Spinal cord (tissue), 10 donors: ENCODE measurements around the gene NTRK3. TPM values are rescaled to one million over a fixed set of nuclear protein-coding genes. Genes with fewer than 3 reads are reported as not detected.

Source experiments
- DNase-seq, 6 donors: peaks; one replicate each; pipeline versions ENCODE4 v3.0.0 to v3.0.0-alpha.2; 2013 to 2015; ENCODE audit warnings: low spot score in 6 of 6, low read depth in 4 of 6
- H3K27ac ChIP-seq: one replicate; pipeline ENCODE4 v1.5.1; 2013; ENCODE audit warnings: low read depth, low read length, control low read depth
- H3K27me3 ChIP-seq: one replicate; pipeline ENCODE4 v1.6.1; 2013; ENCODE audit warnings: low read length; ENCODE audit not compliant: control insufficient read depth, insufficient read depth
- H3K36me3 ChIP-seq: one replicate; pipeline ENCODE4 v1.6.1; 2013; ENCODE audit warnings: low read length; ENCODE audit not compliant: control insufficient read depth, insufficient read depth
- H3K4me1 ChIP-seq: one replicate; pipeline ENCODE4 v1.6.1; 2013; ENCODE audit warnings: low read length; ENCODE audit not compliant: control insufficient read depth, insufficient read depth
- H3K4me3 ChIP-seq: one replicate; pipeline ENCODE4 v1.5.1; 2013; ENCODE audit warnings: low read depth, low read length, control low read depth
- H3K9me3 ChIP-seq: one replicate; pipeline ENCODE4 v1.6.1; 2013; ENCODE audit warnings: low read length; ENCODE audit not compliant: control insufficient read depth, insufficient read depth
- WGBS: methylation state at CpG from one replicate; pipeline ENCODE4 v1.1.5; 2013; ENCODE audit warnings: missing lambda C conversion rate; ENCODE audit not compliant: insufficient coverage; 5-methylcytosine and 5-hydroxymethylcytosine counted together
- polyA plus RNA-seq, 2 donors: library from polyadenylated mRNA; unstranded; fragments of 120-200 nt; gene quantifications; one replicate each; pipeline ENCODE4 v1.2.1, GENCODE V29; 2013; ENCODE audit not compliant: insufficient read length in 2 of 2
- total RNA-seq, 2 donors: library from RNA; depleted of rRNA in 1 of 2; stranded (reverse); fragments of 120-200 nt in 1 of 2; fragments of >200 nt in 1 of 2; gene quantifications; one replicate each; pipeline versions ENCODE4 v1.2.3 to v1.2.4, GENCODE V29; 2013 to 2014
- donor health status: healthy.

The NTRK3 gene
- total and polyA plus RNA-seq, 4 donors, result 49.5 to 68.1 (median 60.9) TPM

DNA sequence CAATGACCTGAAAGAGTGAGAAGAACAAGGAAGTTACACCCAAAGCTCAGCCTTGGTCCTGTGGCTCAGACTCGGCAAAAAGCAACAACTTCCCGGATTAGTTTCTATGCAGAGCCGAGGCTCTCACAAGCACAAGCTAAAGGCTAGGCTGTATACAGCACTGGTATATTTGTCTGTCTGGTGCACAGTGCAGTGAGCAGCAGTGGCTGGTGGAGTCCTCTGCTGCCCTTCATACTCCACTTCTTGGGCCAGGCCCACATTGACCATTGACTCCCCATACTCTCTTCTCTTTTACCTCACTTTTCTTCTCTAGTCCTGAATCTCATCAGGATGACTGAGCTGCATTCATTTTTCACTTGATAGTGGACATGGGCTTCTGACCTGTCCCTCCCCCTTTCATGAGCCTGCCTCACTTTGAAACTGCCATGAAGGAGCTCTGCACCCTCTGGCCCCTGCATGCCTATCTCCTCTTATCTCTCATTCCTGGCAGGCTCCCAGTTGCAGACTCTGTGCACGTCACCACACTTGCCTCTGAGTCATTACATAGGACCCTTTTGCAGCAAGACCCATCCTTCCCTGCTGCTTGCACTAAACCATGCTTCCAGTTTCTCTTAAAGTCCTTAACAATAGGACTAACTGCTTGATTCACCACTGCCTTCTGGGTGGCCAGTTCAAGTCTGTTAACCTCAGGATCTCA is 379.3 kb downstream of the NTRK3 start:
- 88% methylated on average over 4 of the region's 4 CpGs for WGBS
- H3K27ac ChIP-seq, result no peak overlapping the region
- peaks cover 10% of the 10 kb centered on the region for H3K36me3 ChIP-seq
- no peaks in the 10 kb centered on the region for H3K9me3 ChIP-seq
- H3K4me1 ChIP-seq, result peaks cover 33% of the 10 kb centered on the region
- no peaks in the 10 kb centered on the region for H3K27me3 ChIP-seq
- H3K4me3 ChIP-seq, result no peak overlapping the region
- no peak for DNase-seq

GRCh38 chr15:87874896-87875711 is 381.4 kb downstream of the NTRK3 start:
- H3K27me3 ChIP-seq, result no peaks in the 10 kb centered on the region
- WGBS, result 22% methylated on average over 6 of the region's 10 CpGs
- H3K4me3 ChIP-seq, result no peak overlapping the region
- peaks cover 10% of the 10 kb centered on the region for H3K36me3 ChIP-seq
- peak overlapping the region; percentile 29 for H3K27ac ChIP-seq
- peaks cover 34% of the 10 kb centered on the region for H3K4me1 ChIP-seq
- no peaks in the 10 kb centered on the region for H3K9me3 ChIP-seq
- DNase-seq, result peak; percentile 72 to 96 (median 87)

DNA sequence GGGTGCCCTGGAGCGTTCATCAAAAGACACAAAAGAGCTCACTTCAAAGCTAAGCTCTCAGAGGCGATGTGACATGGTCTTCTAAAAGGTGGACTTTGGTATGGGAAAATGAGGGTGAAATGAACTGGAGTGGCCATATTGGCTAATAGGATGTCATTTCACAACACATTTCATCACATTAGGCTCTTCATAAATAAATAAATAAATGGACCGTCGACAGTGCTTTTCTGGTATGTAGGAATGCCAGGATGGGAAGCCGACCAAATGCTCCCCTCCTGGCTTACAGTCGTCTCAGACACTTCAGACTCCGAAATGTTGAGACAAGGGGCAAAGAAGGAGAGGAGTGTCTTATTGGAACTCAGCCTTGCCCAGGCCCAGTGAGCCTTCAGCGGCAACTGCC is 383.0 kb downstream of the NTRK3 start:
- H3K9me3 ChIP-seq, result no peaks in the 10 kb centered on the region
- no peak overlapping the region for H3K27ac ChIP-seq
- WGBS, result 91% methylated on average over 4 of the region's 8 CpGs

GRCh38 chr15:87871731-87872320 is 384.7 kb downstream of the NTRK3 start:
- DNase-seq, result peak in 4 of 6 donors; percentile 29 to 70 (median 51)
- Histone ChIP-seq H3K27me3 (no peaks in the 10 kb centered on the region), H3K9me3 (no peaks in the 10 kb centered on the region), H3K4me1 (peaks cover 33% of the 10 kb centered on the region), H3K27ac (no peak overlapping the region), H3K36me3 (peaks cover 6% of the 10 kb centered on the region), H3K4me3 (no peak overlapping the region)
- 43% methylated on average over 1 of the region's 3 CpGs for WGBS

More for the DNA sequence above, 383.0 kb downstream of the NTRK3 start:
- no peaks in the 10 kb centered on the region for H3K27me3 ChIP-seq
- DNase-seq, result no peak
- H3K4me1 ChIP-seq, result peaks cover 34% of the 10 kb centered on the region
- H3K4me3 ChIP-seq, result no peak overlapping the region
- peaks cover 10% of the 10 kb centered on the region for H3K36me3 ChIP-seq

DNA sequence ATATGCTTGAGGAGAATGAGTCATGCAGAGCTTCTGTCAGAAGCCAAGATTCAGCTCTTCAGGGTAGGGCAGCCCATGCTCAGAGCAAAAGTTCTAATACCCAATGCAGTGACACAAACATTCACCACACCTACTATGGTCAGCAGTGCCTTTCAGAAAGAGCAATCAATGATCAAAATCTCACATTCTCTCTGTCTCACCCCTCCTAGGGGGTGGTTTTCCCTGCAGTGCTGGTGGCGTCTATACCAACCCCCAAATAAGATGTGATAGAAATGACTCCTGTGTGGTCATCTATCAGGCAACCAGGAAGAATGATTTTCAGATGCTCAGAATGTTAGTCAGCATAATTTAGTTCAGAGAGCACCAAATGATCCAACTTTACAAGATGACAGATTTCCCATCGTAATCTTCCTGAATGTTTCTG is 385.3 kb downstream of the NTRK3 start:
- no CpG with 5 or more reads among the region's 2 CpGs for WGBS
- H3K36me3 ChIP-seq, result peaks cover 4% of the 10 kb centered on the region
- no peaks in the 10 kb centered on the region for H3K27me3 ChIP-seq
- no peak overlapping the region for H3K4me3 ChIP-seq
- H3K27ac ChIP-seq, result no peak overlapping the region
- DNase-seq, result no peak
- no peaks in the 10 kb centered on the region for H3K9me3 ChIP-seq
- H3K4me1 ChIP-seq, result peaks cover 31% of the 10 kb centered on the region

- Histone ChIP-seq H3K9me3 (no peaks in the 10 kb centered on the region), H3K4me3 (no peak overlapping the region), H3K36me3 (no peaks in the 10 kb centered on the region), H3K4me1 (no peaks in the 10 kb centered on the region), H3K27me3 (no peaks in the 10 kb centered on the region), H3K27ac (no peak overlapping the region)
- DNase-seq, result peak in 1 of 6 donors; percentile 46
- WGBS, result 35% methylated on average over 2 of the region's 3 CpGs
Measured at GRCh38 chr15:87866961-87867360, 389.6 kb downstream of the NTRK3 start.

DNA sequence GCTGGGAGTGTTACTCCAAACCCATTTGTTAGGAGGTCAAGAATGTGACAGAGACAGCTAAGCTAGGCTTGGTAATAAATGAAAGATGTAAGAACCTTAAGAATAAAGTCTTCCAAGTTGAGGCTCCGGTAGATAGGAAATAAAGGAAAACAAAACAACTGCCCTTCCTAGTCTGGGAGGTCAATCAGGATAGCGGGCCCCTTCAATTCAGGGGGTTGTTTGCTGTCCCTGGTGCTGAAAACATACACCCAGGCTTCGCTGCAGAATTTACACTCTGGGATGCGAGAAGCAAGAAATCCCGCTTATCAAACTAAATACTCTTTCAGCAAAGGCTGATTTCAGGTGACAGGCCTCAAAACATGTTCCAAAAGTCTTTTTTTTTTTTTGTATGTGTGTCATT is 393.4 kb downstream of the NTRK3 start:
- no peak overlapping the region for H3K4me3 ChIP-seq
- H3K9me3 ChIP-seq, result no peaks in the 10 kb centered on the region
- H3K36me3 ChIP-seq, result no peaks in the 10 kb centered on the region
- H3K4me1 ChIP-seq, result no peaks in the 10 kb centered on the region
- no peaks in the 10 kb centered on the region for H3K27me3 ChIP-seq
- peak in 1 of 6 donors; percentile 48 for DNase-seq
- H3K27ac ChIP-seq, result no peak overlapping the region
- WGBS, result 35% methylated on average over 2 of the region's 5 CpGs

DNA sequence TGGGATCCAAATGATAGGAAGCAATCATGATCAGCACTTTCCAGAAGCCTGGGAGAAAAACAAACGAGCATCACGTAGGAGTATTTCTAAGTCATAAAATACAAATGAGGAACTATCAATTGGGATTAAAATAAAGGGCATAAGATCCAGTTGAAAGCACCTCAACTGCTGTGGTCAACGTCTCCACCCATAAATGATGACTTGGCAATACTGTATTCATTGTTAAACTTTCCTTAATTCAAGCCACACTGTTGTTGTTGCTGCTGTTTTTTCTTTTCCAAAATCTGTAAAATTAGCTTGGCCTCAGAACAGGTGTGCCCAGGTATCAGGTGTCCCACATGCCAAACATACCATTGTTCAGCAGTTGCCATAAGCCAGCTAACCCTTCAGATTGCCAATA is 395.8 kb downstream of the NTRK3 start:
- no CpG with 5 or more reads among the region's 3 CpGs for WGBS
- Histone ChIP-seq H3K4me1 (no peaks in the 10 kb centered on the region), H3K27me3 (no peaks in the 10 kb centered on the region), H3K9me3 (no peaks in the 10 kb centered on the region), H3K36me3 (no peaks in the 10 kb centered on the region), H3K4me3 (no peak overlapping the region), H3K27ac (no peak overlapping the region)
- no peak for DNase-seq

GRCh38 chr15:87858651-87859050 is 397.9 kb downstream of the NTRK3 start:
- Histone ChIP-seq H3K9me3 (no peaks in the 10 kb centered on the region), H3K4me3 (no peak overlapping the region), H3K27me3 (no peaks in the 10 kb centered on the region), H3K27ac (no peak overlapping the region), H3K36me3 (no peaks in the 10 kb centered on the region), H3K4me1 (no peaks in the 10 kb centered on the region)
- no CpG with 5 or more reads among the region's 2 CpGs for WGBS
- no peak for DNase-seq
